Measurements from ENCODE around the gene POTEB3. TPM values are rescaled to one million over a fixed set of nuclear protein-coding genes. Genes with fewer than 3 reads are reported as not detected.
"Not testable (repeated sequence)": the region's sequence is repeated elsewhere in the genome, so short reads cannot be mapped to it uniquely, and the experiment has no call there.

POTEB3 gene
- not detected in 2 replicates for total RNA-seq

- DNase-seq (ENCODE audit: low read depth): not testable (repeated sequence)
These were observed at the start of gene POTEB3 for GRCh38 chr15:21440399-21440798. Gene POTEB3 (minus strand): TSS chr15:21440499. CDS start chr15:21440011, 488 bp downstream.

DNA sequence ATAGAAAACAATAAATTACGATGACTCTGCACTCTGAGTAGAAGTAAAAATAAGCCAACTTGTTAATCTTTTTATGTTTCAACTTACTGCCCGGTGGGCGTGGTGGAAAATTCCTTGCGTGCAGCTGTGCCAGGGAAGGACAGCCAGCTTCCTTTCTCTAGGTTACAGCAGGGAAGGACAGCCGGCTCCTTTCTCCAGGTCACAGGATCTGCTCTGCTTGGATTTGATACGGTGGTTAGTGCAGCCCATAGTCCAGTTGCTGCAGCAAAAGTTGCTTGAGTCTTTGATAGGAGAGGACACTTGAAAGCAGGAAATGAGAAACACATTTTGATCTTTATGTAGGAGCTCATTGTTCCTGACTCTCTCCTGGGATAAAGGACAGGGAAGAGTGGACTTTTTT is 13.4 kb upstream of the POTEB3 start:
- DNase-seq (ENCODE audit: low read depth): not testable (repeated sequence)

- not testable (repeated sequence) for DNase-seq (ENCODE audit: low read depth)
These were observed 11.7 kb upstream of the POTEB3 start for GRCh38 chr15:21451920-21452563.

GRCh38 chr15:21451487-21451886 is 11.2 kb upstream of the POTEB3 start:
- not testable (repeated sequence) for DNase-seq (ENCODE audit: low read depth)

DNA sequence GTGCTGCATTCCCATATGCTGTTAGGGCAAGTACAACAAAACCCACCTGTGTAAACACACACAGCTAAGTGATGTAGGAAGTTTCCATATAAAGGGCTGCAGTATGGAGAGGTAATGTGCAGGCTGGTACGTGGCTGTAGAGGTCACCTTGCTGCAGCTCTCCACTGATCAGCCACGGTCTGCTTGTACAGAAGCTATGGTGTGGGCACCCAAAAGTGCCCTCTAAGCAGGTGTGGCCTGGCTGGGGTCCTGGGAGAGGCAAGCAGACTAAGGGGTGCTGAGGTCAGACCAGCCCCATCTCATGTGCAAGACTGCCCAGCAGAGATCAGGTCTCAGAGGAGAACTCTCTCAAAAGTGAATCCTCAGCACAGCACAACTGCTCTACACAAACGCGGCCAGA is 32.9 kb downstream of the POTEB3 start:
- DNase-seq (ENCODE audit: low read depth): not testable (repeated sequence)

DNA sequence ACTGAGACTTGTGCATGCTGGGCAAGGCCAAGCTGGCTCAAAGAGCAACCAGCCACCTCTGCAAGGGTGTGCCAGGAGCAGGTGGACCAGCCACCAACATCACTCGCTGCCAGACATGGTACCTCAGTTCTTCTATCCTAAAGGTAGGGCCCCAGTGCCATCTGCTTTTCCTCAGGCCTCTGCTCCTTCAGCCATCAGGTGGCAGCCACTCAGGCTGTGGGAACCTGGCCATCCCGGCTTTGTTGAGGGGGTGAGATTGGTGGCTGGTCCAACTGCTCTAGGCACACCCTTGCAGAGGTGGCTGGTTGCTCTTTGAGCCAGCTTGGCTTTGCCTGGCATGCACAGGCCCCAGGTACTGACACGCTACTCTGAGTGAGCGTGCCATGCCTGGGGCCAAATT is 38.8 kb downstream of the POTEB3 start:
- not testable (repeated sequence) for DNase-seq (ENCODE audit: low read depth)

DNA sequence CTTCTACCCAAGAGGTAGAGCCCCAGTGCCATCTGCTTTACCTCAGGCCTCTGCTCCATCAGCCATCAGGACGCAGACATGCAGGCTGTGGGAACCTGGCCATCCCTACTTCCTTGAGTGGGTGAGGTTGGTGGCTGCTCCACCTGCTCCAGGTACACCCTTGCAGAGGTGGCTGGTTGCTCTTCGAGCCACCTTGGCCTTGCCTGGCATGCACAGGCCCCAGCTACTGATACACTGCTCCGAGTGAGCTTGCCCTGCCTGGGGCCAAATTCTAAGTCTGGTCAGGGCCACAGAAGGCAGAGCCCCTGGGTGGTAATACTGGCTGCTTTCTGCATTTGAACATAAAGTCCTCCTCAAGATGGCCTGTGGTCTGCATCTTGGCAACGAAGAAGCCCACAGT is 41.2 kb downstream of the POTEB3 start:
- DNase-seq (ENCODE audit: low read depth): not testable (repeated sequence)

DNA sequence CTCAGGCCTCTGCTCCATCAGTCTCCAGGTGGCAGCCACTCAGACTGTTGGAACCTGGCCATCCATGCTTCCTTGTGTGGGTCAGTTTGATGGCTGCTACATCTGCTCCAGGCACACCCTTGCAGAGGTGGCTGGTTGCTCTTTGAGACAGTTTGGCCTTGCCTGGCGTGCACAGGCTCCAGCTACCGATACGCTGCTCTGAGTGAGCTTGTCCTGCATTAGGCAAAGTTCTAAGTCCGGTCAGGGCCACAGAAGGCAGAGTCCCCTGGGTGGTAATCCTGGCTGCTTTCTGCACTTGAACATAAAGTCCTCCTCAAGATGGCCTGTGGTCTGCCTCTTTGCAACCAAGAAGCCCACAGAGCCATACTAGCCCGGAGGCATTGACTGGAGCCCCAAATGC is 41.8 kb downstream of the POTEB3 start:
- DNase-seq (ENCODE audit: low read depth): not testable (repeated sequence)

DNA sequence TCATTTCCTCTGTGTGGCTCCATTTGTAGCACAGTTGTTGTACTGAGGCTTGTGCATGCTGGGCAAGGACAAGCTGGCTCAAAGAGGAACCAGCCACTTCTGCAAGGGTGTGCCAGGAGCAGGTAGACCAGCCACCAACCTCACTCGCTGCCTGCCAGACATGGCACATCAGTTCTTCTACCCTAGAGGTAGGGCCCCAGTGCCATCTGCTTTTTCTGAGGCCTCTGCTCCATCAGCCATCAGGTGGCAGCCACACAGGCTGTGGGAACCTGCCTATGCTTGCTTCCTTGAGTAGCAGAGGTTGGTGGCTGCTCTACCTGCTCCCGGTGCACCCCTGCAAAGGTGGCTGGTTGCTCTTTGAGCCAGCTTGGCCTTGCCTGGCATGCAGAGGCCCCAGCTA is 42.6 kb downstream of the POTEB3 start:
- DNase-seq (ENCODE audit: low read depth): not testable (repeated sequence)

- not testable (repeated sequence) for DNase-seq (ENCODE audit: low read depth)
These were observed 43.1 kb downstream of the POTEB3 start for GRCh38 chr15:21397186-21397585.

DNA sequence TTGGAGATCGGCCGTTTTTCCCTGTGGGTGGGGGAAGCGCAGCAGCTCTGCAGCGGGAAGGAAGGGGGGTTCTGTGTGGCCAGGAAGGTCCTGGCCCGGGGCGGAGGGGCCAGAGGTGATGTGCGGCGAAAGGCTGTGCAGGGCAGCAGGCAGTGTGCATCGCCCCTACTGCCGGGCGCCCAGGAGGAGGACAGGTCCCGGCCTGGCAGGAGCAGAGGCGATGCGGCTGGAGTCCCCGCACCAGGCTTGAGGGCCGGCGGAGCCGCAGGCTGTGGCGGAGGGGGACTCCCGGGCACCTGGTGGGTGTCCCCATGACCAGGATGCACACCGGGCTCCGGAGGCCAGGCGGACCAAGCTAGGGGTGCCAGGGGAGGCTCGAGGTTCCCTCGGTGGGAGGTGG is 54.3 kb downstream of the POTEB3 start:
- DNase-seq (ENCODE audit: low read depth): not testable (repeated sequence)

GRCh38 chr15:21383866-21384485 is 56.3 kb downstream of the POTEB3 start:
- DNase-seq (ENCODE audit: low read depth): not testable (repeated sequence)

DNA sequence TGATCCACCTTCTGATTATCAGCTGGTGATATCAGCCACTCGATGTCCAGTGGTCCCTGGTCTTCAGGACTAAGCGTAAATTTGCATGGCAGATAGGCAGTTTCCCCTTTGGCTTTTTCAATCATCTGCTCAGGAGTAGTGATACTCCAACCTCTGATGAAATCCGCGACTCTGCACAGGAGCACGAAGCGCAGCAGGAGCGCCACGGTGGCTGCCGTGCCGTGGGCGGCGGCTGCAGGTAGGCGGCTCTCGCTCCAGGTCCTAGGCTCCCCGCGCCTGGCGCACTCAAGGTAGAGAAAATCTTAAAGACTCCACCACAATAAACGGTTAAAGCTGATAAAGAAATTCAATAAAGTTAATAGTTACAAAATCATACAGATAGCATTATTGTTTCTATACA is 66.6 kb downstream of the POTEB3 start:
- not testable (repeated sequence) for DNase-seq (ENCODE audit: low read depth)

DNA sequence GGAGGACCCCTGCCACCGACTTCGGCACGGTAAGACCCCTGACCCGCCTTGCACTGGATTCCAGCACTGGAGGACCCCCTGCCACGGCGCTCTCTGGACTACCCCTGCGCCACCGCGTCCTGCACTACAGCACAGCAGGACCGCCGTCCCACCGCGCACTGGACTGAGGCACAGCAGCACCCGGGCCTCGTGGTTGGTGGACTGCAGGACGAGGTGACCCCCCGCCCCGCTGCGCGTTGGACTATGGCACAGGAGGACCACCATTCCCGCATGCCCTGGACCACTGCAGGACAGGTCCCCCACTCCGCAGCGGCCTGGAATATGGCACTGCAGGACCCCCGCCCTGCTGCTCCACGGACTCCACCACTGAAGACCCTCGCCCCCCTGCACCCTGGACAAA is 71.1 kb downstream of the POTEB3 start:
- DNase-seq (ENCODE audit: low read depth): not testable (repeated sequence)

- not testable (repeated sequence) for DNase-seq (ENCODE audit: low read depth)
These were observed 71.7 kb downstream of the POTEB3 start for GRCh38 chr15:21368625-21369024.
